Measurements from ENCODE around the gene FGF23. TPM values are rescaled to one million over a fixed set of nuclear protein-coding genes. Genes with fewer than 3 reads are reported as not detected.

FGF23 gene
- polyA plus RNA-seq (2013, experiment 1 of 4), result 0.76 TPM
- polyA plus RNA-seq (2013, experiment 2 of 4), result 0.57 TPM
- 0.59 TPM for polyA plus RNA-seq (2013, experiment 3 of 4)
- polyA plus RNA-seq (2013, experiment 4 of 4), result 0.45 TPM

- Histone ChIP-seq H3K36me3 (ENCODE audit: control insufficient read depth, insufficient read depth, low read length) (no peaks in the 10 kb centered on the region), H3K4me1 (ENCODE audit: control insufficient read depth, insufficient read depth, low read length) (no peaks in the 10 kb centered on the region), H3K9me3 (ENCODE audit: control insufficient read depth, low read length) (no peaks in the 10 kb centered on the region), H3K4me3 (ENCODE audit: insufficient read depth, low read depth, low read length) (no peak within 1 kb of the TSS), H3K27me3 (ENCODE audit: control insufficient read depth, insufficient read depth, low read length, poor library complexity, severe bottlenecking) (no peaks in the 10 kb centered on the region), H3K27ac (ENCODE audit: insufficient read depth, low read depth, low read length, poor library complexity, severe bottlenecking) (no peak within 1 kb of the TSS)
- 24 to 31% methylated on average over 7 of the region's 7 CpGs for WGBS, 2 experiments
These were observed at the start of gene FGF23 for GRCh38 chr12:4379405-4379804. Gene FGF23, minus strand, starts transcription at chr12:4379712. Its CDS starts 130 bp downstream, at chr12:4379582.

- no peaks in the 10 kb centered on the region for H3K27me3 ChIP-seq (ENCODE audit: control insufficient read depth, insufficient read depth, low read length, poor library complexity, severe bottlenecking)
- H3K27ac ChIP-seq (ENCODE audit: insufficient read depth, low read depth, low read length, poor library complexity, severe bottlenecking), result no peak overlapping the region
- H3K4me3 ChIP-seq (ENCODE audit: insufficient read depth, low read depth, low read length), result no peak overlapping the region
- H3K9me3 ChIP-seq (ENCODE audit: control insufficient read depth, low read length), result no peaks in the 10 kb centered on the region
- H3K36me3 ChIP-seq (ENCODE audit: control insufficient read depth, insufficient read depth, low read length), result no peaks in the 10 kb centered on the region
- H3K4me1 ChIP-seq (ENCODE audit: control insufficient read depth, insufficient read depth, low read length), result no peaks in the 10 kb centered on the region
- 78 to 85% methylated on average over 6 of the region's 6 CpGs for WGBS, 2 experiments
These were observed 44.9 kb upstream of the FGF23 start for GRCh38 chr12:4424422-4424821.

GRCh38 chr12:4423528-4424195 lies 44.1 kb upstream of the FGF23 start:
- no peak overlapping the region for H3K27ac ChIP-seq (ENCODE audit: insufficient read depth, low read depth, low read length, poor library complexity, severe bottlenecking)
- no peaks in the 10 kb centered on the region for H3K4me1 ChIP-seq (ENCODE audit: control insufficient read depth, insufficient read depth, low read length)
- 94 to 96% methylated on average over 11 of the region's 11 CpGs for WGBS, 2 experiments
- H3K27me3 ChIP-seq (ENCODE audit: control insufficient read depth, insufficient read depth, low read length, poor library complexity, severe bottlenecking), result no peaks in the 10 kb centered on the region
- no peaks in the 10 kb centered on the region for H3K36me3 ChIP-seq (ENCODE audit: control insufficient read depth, insufficient read depth, low read length)
- H3K9me3 ChIP-seq (ENCODE audit: control insufficient read depth, low read length), result no peaks in the 10 kb centered on the region
- H3K4me3 ChIP-seq (ENCODE audit: insufficient read depth, low read depth, low read length), result no peak overlapping the region

GRCh38 chr12:4422985-4423384 lies 43.5 kb upstream of the FGF23 start:
- Histone ChIP-seq H3K4me3 (ENCODE audit: insufficient read depth, low read depth, low read length) (no peak overlapping the region), H3K36me3 (ENCODE audit: control insufficient read depth, insufficient read depth, low read length) (no peaks in the 10 kb centered on the region), H3K27me3 (ENCODE audit: control insufficient read depth, insufficient read depth, low read length, poor library complexity, severe bottlenecking) (no peaks in the 10 kb centered on the region), H3K27ac (ENCODE audit: insufficient read depth, low read depth, low read length, poor library complexity, severe bottlenecking) (no peak overlapping the region), H3K9me3 (ENCODE audit: control insufficient read depth, low read length) (no peaks in the 10 kb centered on the region), H3K4me1 (ENCODE audit: control insufficient read depth, insufficient read depth, low read length) (peaks cover under 1% of the 10 kb centered on the region)
- 89 to 92% methylated on average over 9 of the region's 9 CpGs for WGBS, 2 experiments

GRCh38 chr12:4421590-4422031 lies 42.1 kb upstream of the FGF23 start:
- no peaks in the 10 kb centered on the region for H3K36me3 ChIP-seq (ENCODE audit: control insufficient read depth, insufficient read depth, low read length)
- H3K4me3 ChIP-seq (ENCODE audit: insufficient read depth, low read depth, low read length), result no peak overlapping the region
- H3K27me3 ChIP-seq (ENCODE audit: control insufficient read depth, insufficient read depth, low read length, poor library complexity, severe bottlenecking), result no peaks in the 10 kb centered on the region
- no peaks in the 10 kb centered on the region for H3K9me3 ChIP-seq (ENCODE audit: control insufficient read depth, low read length)
- H3K4me1 ChIP-seq (ENCODE audit: control insufficient read depth, insufficient read depth, low read length), result peaks cover 11% of the 10 kb centered on the region
- WGBS, 2 experiments, result 19 to 31% methylated on average over 3 to 4 of the region's 4 CpGs
- no peak overlapping the region for H3K27ac ChIP-seq (ENCODE audit: insufficient read depth, low read depth, low read length, poor library complexity, severe bottlenecking)

- H3K4me1 ChIP-seq (ENCODE audit: control insufficient read depth, insufficient read depth, low read length), result peaks cover 16% of the 10 kb centered on the region
- 97% methylated on average over 4 to 5 of the region's 5 CpGs for WGBS, 2 experiments
- H3K36me3 ChIP-seq (ENCODE audit: control insufficient read depth, insufficient read depth, low read length), result no peaks in the 10 kb centered on the region
- H3K4me3 ChIP-seq (ENCODE audit: insufficient read depth, low read depth, low read length), result no peak overlapping the region
- no peak overlapping the region for H3K27ac ChIP-seq (ENCODE audit: insufficient read depth, low read depth, low read length, poor library complexity, severe bottlenecking)
- no peaks in the 10 kb centered on the region for H3K9me3 ChIP-seq (ENCODE audit: control insufficient read depth, low read length)
- H3K27me3 ChIP-seq (ENCODE audit: control insufficient read depth, insufficient read depth, low read length, poor library complexity, severe bottlenecking), result no peaks in the 10 kb centered on the region
These were observed 40.7 kb upstream of the FGF23 start for GRCh38 chr12:4420138-4420670.

GRCh38 chr12:4418913-4419312 lies 39.4 kb upstream of the FGF23 start:
- Histone ChIP-seq H3K4me3 (ENCODE audit: insufficient read depth, low read depth, low read length) (no peak overlapping the region), H3K9me3 (ENCODE audit: control insufficient read depth, low read length) (no peaks in the 10 kb centered on the region), H3K27ac (ENCODE audit: insufficient read depth, low read depth, low read length, poor library complexity, severe bottlenecking) (no peak overlapping the region), H3K27me3 (ENCODE audit: control insufficient read depth, insufficient read depth, low read length, poor library complexity, severe bottlenecking) (no peaks in the 10 kb centered on the region), H3K36me3 (ENCODE audit: control insufficient read depth, insufficient read depth, low read length) (no peaks in the 10 kb centered on the region), H3K4me1 (ENCODE audit: control insufficient read depth, insufficient read depth, low read length) (peaks cover 16% of the 10 kb centered on the region)
- 93 to 98% methylated on average over 5 of the region's 5 CpGs for WGBS, 2 experiments

GRCh38 chr12:4417936-4418335 lies 38.4 kb upstream of the FGF23 start:
- Histone ChIP-seq H3K4me1 (ENCODE audit: control insufficient read depth, insufficient read depth, low read length) (peaks cover 16% of the 10 kb centered on the region), H3K27me3 (ENCODE audit: control insufficient read depth, insufficient read depth, low read length, poor library complexity, severe bottlenecking) (no peaks in the 10 kb centered on the region), H3K36me3 (ENCODE audit: control insufficient read depth, insufficient read depth, low read length) (no peaks in the 10 kb centered on the region), H3K4me3 (ENCODE audit: insufficient read depth, low read depth, low read length) (no peak overlapping the region), H3K27ac (ENCODE audit: insufficient read depth, low read depth, low read length, poor library complexity, severe bottlenecking) (no peak overlapping the region), H3K9me3 (ENCODE audit: control insufficient read depth, low read length) (no peaks in the 10 kb centered on the region)
- WGBS, 2 experiments, result 64 to 67% methylated on average over 4 to 5 of the region's 5 CpGs

- peaks cover 16% of the 10 kb centered on the region for H3K4me1 ChIP-seq (ENCODE audit: control insufficient read depth, insufficient read depth, low read length)
- H3K27ac ChIP-seq (ENCODE audit: insufficient read depth, low read depth, low read length, poor library complexity, severe bottlenecking), result no peak overlapping the region
- no peak overlapping the region for H3K4me3 ChIP-seq (ENCODE audit: insufficient read depth, low read depth, low read length)
- H3K36me3 ChIP-seq (ENCODE audit: control insufficient read depth, insufficient read depth, low read length), result no peaks in the 10 kb centered on the region
- no peaks in the 10 kb centered on the region for H3K27me3 ChIP-seq (ENCODE audit: control insufficient read depth, insufficient read depth, low read length, poor library complexity, severe bottlenecking)
- H3K9me3 ChIP-seq (ENCODE audit: control insufficient read depth, low read length), result no peaks in the 10 kb centered on the region
- 27 to 44% methylated on average over 4 to 6 of the region's 6 CpGs for WGBS, 2 experiments
These were observed 37.9 kb upstream of the FGF23 start for GRCh38 chr12:4417455-4417854.

- H3K4me1 ChIP-seq (ENCODE audit: control insufficient read depth, insufficient read depth, low read length), result peaks cover 16% of the 10 kb centered on the region
- no peak overlapping the region for H3K27ac ChIP-seq (ENCODE audit: insufficient read depth, low read depth, low read length, poor library complexity, severe bottlenecking)
- H3K27me3 ChIP-seq (ENCODE audit: control insufficient read depth, insufficient read depth, low read length, poor library complexity, severe bottlenecking), result no peaks in the 10 kb centered on the region
- H3K9me3 ChIP-seq (ENCODE audit: control insufficient read depth, low read length), result no peaks in the 10 kb centered on the region
- no peaks in the 10 kb centered on the region for H3K36me3 ChIP-seq (ENCODE audit: control insufficient read depth, insufficient read depth, low read length)
- WGBS, 2 experiments, result 91 to 95% methylated on average over 8 of the region's 8 CpGs
- no peak overlapping the region for H3K4me3 ChIP-seq (ENCODE audit: insufficient read depth, low read depth, low read length)
These were observed 36.8 kb upstream of the FGF23 start for GRCh38 chr12:4416276-4416675.
